Umbilical cord (tissue), 2 donors: Measurements from ENCODE around the gene RAMP2. TPM values are rescaled to one million over a fixed set of nuclear protein-coding genes. Genes with fewer than 3 reads are reported as not detected.
A peak's percentile ranks its signal among the peaks of the same experiment; 100 is the strongest.
"Not testable (repeated sequence)": the region's sequence is repeated elsewhere in the genome, so short reads cannot be mapped to it uniquely, and the experiment has no call there.

Experiments
- DNase-seq: peaks from one replicate; pipeline ENCODE4 v3.0.0-alpha.2; 2015; ENCODE audit warnings: low spot score
- total RNA-seq: library from RNA; depleted of rRNA; stranded (reverse); fragments of >200 nt; gene quantifications from one replicate; pipeline ENCODE4 v1.2.3, GENCODE V29; 2014; ENCODE audit warnings: low replicate concordance; ENCODE audit not compliant: insufficient read depth

The RAMP2 gene
- total RNA-seq, 1 donor from 2014 or later = 0.96 TPM

- not testable (repeated sequence) for DNase-seq
Measured at GRCh38 chr17:42768006-42768405, 7.0 kb downstream of the RAMP2 start.

GRCh38 chr17:42769964-42770363 lies 8.9 kb downstream of the RAMP2 start:
- not testable (repeated sequence) for DNase-seq

GRCh38 chr17:42772945-42773289 lies 11.9 kb downstream of the RAMP2 start:
- DNase-seq = no peak

- peak; percentile 87 for DNase-seq
Measured at GRCh38 chr17:42773290-42774035, 12.4 kb downstream of the RAMP2 start, which contains the start of gene VPS25. Gene VPS25, plus strand, starts transcription at chr17:42773449. Its CDS starts 27 bp downstream, at chr17:42773476.

GRCh38 chr17:42774066-42774745 lies 13.2 kb downstream of the RAMP2 start:
- no peak for DNase-seq

- no peak for DNase-seq
Measured at GRCh38 chr17:42775534-42776098, 14.6 kb downstream of the RAMP2 start.

GRCh38 chr17:42778570-42778969 lies 17.5 kb downstream of the RAMP2 start:
- no peak for DNase-seq

- no peak for DNase-seq
Measured at GRCh38 chr17:42779304-42779935, 18.4 kb downstream of the RAMP2 start.

- no peak for DNase-seq
Measured at GRCh38 chr17:42779936-42780850, 19.2 kb downstream of the RAMP2 start, which contains the start of gene WNK4. Gene WNK4, plus strand, starts transcription at chr17:42780610. Its CDS starts 89 bp downstream, at chr17:42780699.

- DNase-seq = no peak
Measured at GRCh38 chr17:42780851-42781638, 20.0 kb downstream of the RAMP2 start.

GRCh38 chr17:42781639-42782165 lies 20.7 kb downstream of the RAMP2 start:
- DNase-seq = no peak

GRCh38 chr17:42782166-42783061 lies 21.4 kb downstream of the RAMP2 start:
- DNase-seq = no peak

GRCh38 chr17:42783062-42783790 lies 22.2 kb downstream of the RAMP2 start:
- no peak for DNase-seq

GRCh38 chr17:42783791-42784138 lies 22.7 kb downstream of the RAMP2 start:
- no peak for DNase-seq

GRCh38 chr17:42784409-42784808 lies 23.4 kb downstream of the RAMP2 start:
- DNase-seq = no peak

- no peak for DNase-seq
Measured at GRCh38 chr17:42784811-42785592, 24.0 kb downstream of the RAMP2 start.

- DNase-seq = no peak
Measured at GRCh38 chr17:42787266-42787665, 26.2 kb downstream of the RAMP2 start.

- DNase-seq = no peak
Measured at GRCh38 chr17:42791948-42792347, 30.9 kb downstream of the RAMP2 start.
